Uterus (tissue), 4 donors: ENCODE data around the gene UQCC2. TPM values are rescaled to one million over a fixed set of nuclear protein-coding genes. Genes with fewer than 3 reads are reported as not detected.

Experiments used
- DNase-seq, 2 donors: peaks; one replicate each; pipeline ENCODE4 v3.0.0-alpha.2; 2019 to 2020
- H3K27ac ChIP-seq, 2 donors: fragments of 200-600 bp; sonication (generic); 1 replicate in 1 of 2; 2 replicates in 1 of 2; pipeline ENCODE4 v1.5.1; 2016 to 2018
- H3K27me3 ChIP-seq, 2 donors: fragments of 200-600 bp; sonication (generic); one replicate each; pipeline ENCODE4 v1.5.1; 2018 to 2019; ENCODE audit warnings: control low read depth in 1 of 2
- H3K36me3 ChIP-seq, 2 donors: fragments of 200-600 bp; sonication (generic); one replicate each; pipeline ENCODE4 v1.5.1; 2019; ENCODE audit warnings: control low read depth in 1 of 2
- H3K4me1 ChIP-seq, 2 donors: fragments of 200-600 bp; sonication (generic); one replicate each; pipeline ENCODE4 v1.5.1; 2018 to 2019; ENCODE audit warnings: control low read depth in 1 of 2
- H3K4me3 ChIP-seq, 2 donors: fragments of 200-600 bp; sonication (generic); 1 replicate in 1 of 2; 2 replicates in 1 of 2; pipeline ENCODE4 v1.5.1; 2018 to 2019; ENCODE audit warnings: mild to moderate bottlenecking in 1 of 2
- H3K9me3 ChIP-seq, 2 donors: fragments of 200-600 bp; sonication (generic); one replicate each; pipeline ENCODE4 v1.5.1; 2019; ENCODE audit warnings: control low read depth in 1 of 2
- CTCF ChIP-seq, 4 experiments: fragments of 200-600 bp in 2 of 4; fragments of 450-650 bp in 2 of 4; sonication (generic) in 2 of 4; IDR thresholded peaks; one replicate each; pipeline ENCODE4 v1.5.1; 2016 to 2019; ENCODE audit warnings: antibody characterized with exemption in 4 of 4, mild to moderate bottlenecking in 2 of 4, moderate library complexity in 1 of 4
- POLR2A ChIP-seq, 2 donors: fragments of 450-650 bp; IDR thresholded peaks; one replicate each; pipeline ENCODE4 v1.6.1; 2016; ENCODE audit warnings: antibody characterized with exemption in 2 of 2, mild to moderate bottlenecking in 1 of 2, moderate library complexity in 1 of 2
- intact Hi-C: fragments of 100-400 bp; cut with DNase I; formaldehyde crosslinking; loops from one replicate; pipeline ENCODE4 v1.15.1; 2023; ENCODE audit warnings: low total_unique reads
- total RNA-seq, 4 donors: library from RNA; depleted of rRNA in 3 of 4; stranded (reverse); fragments of >200 nt in 3 of 4; gene quantifications; one replicate each; pipeline versions ENCODE4 v1.1.0 to v1.2.4, GENCODE V29; 2014 to 2023
- donor health status: DM: yes; HTN: yes; CAD: no.

Gene UQCC2
- total RNA-seq, 4 donors from 2014 or later, result 10.0 to 63.2 (median 30.9) TPM

- no peak for DNase-seq
- Histone ChIP-seq H3K9me3 (no peaks in the 10 kb centered on the region), H3K27me3 (no peaks in the 10 kb centered on the region), H3K27ac (peak overlapping the region; percentile 70 to 74), H3K4me3 (no peak overlapping the region), H3K4me1 (peaks cover 0 to 2% of the 10 kb centered on the region in 2 donors), H3K36me3 (no peaks in the 10 kb centered on the region)
- TF ChIP-seq POLR2A (IDR thresholded peaks at IDR 0.05), result no peak
- no peak for TF ChIP-seq CTCF (IDR thresholded peaks at IDR 0.05)
- intact Hi-C loops, result no loop called here
These were observed 7.2 kb upstream of the UQCC2 start for GRCh38 chr6:33718713-33719112.

GRCh38 chr6:33717934-33718455 is 6.5 kb upstream of the UQCC2 start:
- Histone ChIP-seq H3K4me3 (peak overlapping the region in 1 of 2 donors; percentile 4), H3K9me3 (no peaks in the 10 kb centered on the region), H3K36me3 (no peaks in the 10 kb centered on the region), H3K27me3 (no peaks in the 10 kb centered on the region), H3K4me1 (peaks cover 0 to 2% of the 10 kb centered on the region in 2 donors), H3K27ac (peak overlapping the region; percentile 70 to 74)
- intact Hi-C loops, result no loop called here
- no peak for TF ChIP-seq CTCF (IDR thresholded peaks at IDR 0.05)
- TF ChIP-seq POLR2A (IDR thresholded peaks at IDR 0.05), result no peak
- peak; percentile 74 for DNase-seq

GRCh38 chr6:33716890-33717632 is 5.6 kb upstream of the UQCC2 start:
- H3K4me1 ChIP-seq, result peaks cover 0 to 2% of the 10 kb centered on the region in 2 donors
- H3K4me3 ChIP-seq, result no peak overlapping the region
- DNase-seq, result no peak
- TF ChIP-seq POLR2A (IDR thresholded peaks at IDR 0.05) (no peak), CTCF (IDR thresholded peaks at IDR 0.05) (no peak)
- intact Hi-C loops, result no loop called here
- H3K27me3 ChIP-seq, result no peaks in the 10 kb centered on the region
- peak overlapping the region; percentile 70 to 74 for H3K27ac ChIP-seq
- H3K9me3 ChIP-seq, result no peaks in the 10 kb centered on the region
- H3K36me3 ChIP-seq, result no peaks in the 10 kb centered on the region

- no peak for TF ChIP-seq POLR2A (IDR thresholded peaks at IDR 0.05)
- TF ChIP-seq CTCF (IDR thresholded peaks at IDR 0.05), result no peak
- no peak for DNase-seq
- peaks cover 0 to 2% of the 10 kb centered on the region in 2 donors for H3K4me1 ChIP-seq
- no peaks in the 10 kb centered on the region for H3K9me3 ChIP-seq
- no peaks in the 10 kb centered on the region for H3K36me3 ChIP-seq
- H3K27me3 ChIP-seq, result no peaks in the 10 kb centered on the region
- intact Hi-C loops, result no loop called here
- peak overlapping the region in 1 of 2 donors; percentile 74 for H3K27ac ChIP-seq
- no peak overlapping the region for H3K4me3 ChIP-seq
These were observed 4.9 kb upstream of the UQCC2 start for GRCh38 chr6:33716379-33716778.

- H3K4me3 ChIP-seq, result no peak overlapping the region
- H3K27me3 ChIP-seq, result no peaks in the 10 kb centered on the region
- no peak for TF ChIP-seq CTCF (IDR thresholded peaks at IDR 0.05)
- TF ChIP-seq POLR2A (IDR thresholded peaks at IDR 0.05), result no peak
- H3K36me3 ChIP-seq, result no peaks in the 10 kb centered on the region
- H3K9me3 ChIP-seq, result no peaks in the 10 kb centered on the region
- H3K4me1 ChIP-seq, result peaks cover 5 to 9% of the 10 kb centered on the region in 2 donors
- H3K27ac ChIP-seq, result no peak overlapping the region
- no peak for DNase-seq
- intact Hi-C loops, result no loop called here
These were observed 3.0 kb upstream of the UQCC2 start for GRCh38 chr6:33714385-33715040.
